Activated B cell treated with CpG ODN at 0.5 μM for 24 hours (primary cell): ENCODE measurements around the gene DISP1. TPM values are rescaled to one million over a fixed set of nuclear protein-coding genes. Genes with fewer than 3 reads are reported as not detected.

ENCODE experiments used
- ATAC-seq: fragments of 200-7000 bp; cut with Tn5 transposase; one replicate; pipeline ENCODE4 v1.10.0; 2021; ENCODE audit warnings: low read depth, mild to moderate bottlenecking, moderate library complexity
- CTCF ChIA-PET: fragments of 350-600 bp; sonication (Branson Sonifier 250); formaldehyde crosslinking; loops from one replicate; lab custom pipeline; 2021; ENCODE audit warnings: antibody characterized with exemption; lab: Charles Lee
- POLR2A ChIA-PET: fragments of 350-600 bp; sonication (Branson Sonifier 250); formaldehyde crosslinking; loops from one replicate; lab custom pipeline; 2021; ENCODE audit warnings: antibody characterized with exemption; lab: Charles Lee
- DNase-seq: peaks from one replicate; pipeline ENCODE4 v3.0.0; 2022
- H3K27ac Mint-ChIP-seq: one replicate; pipeline ENCODE4 v1.8.0; 2020; ENCODE audit warnings: mixed read lengths
- H3K27me3 Mint-ChIP-seq: one replicate; pipeline ENCODE4 v1.8.0; 2021; ENCODE audit warnings: mixed read lengths
- H3K36me3 Mint-ChIP-seq: one replicate; pipeline ENCODE4 v1.8.0; 2021; ENCODE audit warnings: low read depth, mixed read lengths
- H3K4me1 Mint-ChIP-seq: one replicate; pipeline ENCODE4 v1.8.0; 2021; ENCODE audit warnings: mixed read lengths
- H3K4me3 Mint-ChIP-seq: one replicate; pipeline ENCODE4 v1.8.0; 2020; ENCODE audit warnings: mild to moderate bottlenecking, mixed read lengths
- H3K9me3 Mint-ChIP-seq: one replicate; pipeline ENCODE4 v1.8.0; 2020; ENCODE audit warnings: mixed read lengths
- intact Hi-C: fragments of 100-400 bp; cut with micrococcal nuclease; formaldehyde crosslinking; loops from one replicate; pipeline ENCODE4 v1.15.1; 2024
- total RNA-seq: library from RNA; stranded (reverse); gene quantifications from 2 replicates; pipeline ENCODE4 v1.2.3, GENCODE V29; 2022
- TF ChIP-seq, protein P1 (sequence below): fragments of 200-600 bp; IDR thresholded peaks from one replicate; pipeline ENCODE4 v1.8.0; 2022; ENCODE audit warnings: antibody characterized with exemption, mild to moderate bottlenecking

DISP1 gene
- total RNA-seq, 1 donor from 2014 or later = 5.1 TPM

DNA sequence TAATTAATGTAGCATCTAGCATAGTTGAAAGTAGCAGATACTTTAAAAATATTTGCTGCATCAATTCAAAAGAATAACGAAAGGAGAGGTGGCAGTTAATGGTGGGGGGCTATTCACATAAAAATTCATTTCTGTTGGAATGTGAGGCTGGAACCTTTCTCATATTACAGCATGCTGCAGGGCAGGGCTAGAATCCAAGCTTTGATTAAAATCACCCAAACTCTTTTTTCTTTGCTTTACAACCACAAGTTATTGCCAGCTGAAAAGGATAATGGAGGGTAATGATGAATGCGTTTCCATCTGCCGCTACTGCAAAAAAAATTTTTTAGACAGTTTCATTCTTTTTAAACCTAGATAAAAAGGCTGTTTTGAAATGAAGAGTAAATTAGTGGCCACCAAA lies 9.8 kb downstream of the DISP1 start:
- ChIA-PET POLR2A (interaction anchor here (0.7 kb wide), 1 partner anchor 12 kb away, joined by 3 read pairs; no protein-coding TSS in a partner anchor), CTCF (interaction anchor here (0.9 kb wide), 1 partner anchor 14 kb away, joined by 3 read pairs; no protein-coding TSS in a partner anchor)
- ATAC-seq (no peak), DNase-seq (no peak)
- intact Hi-C loops = no loop called here
- Mint-ChIP-seq H3K9me3 (no peaks in the 10 kb centered on the region), H3K27me3 (no peaks in the 10 kb centered on the region), H3K27ac (no peak overlapping the region), H3K36me3 (no peaks in the 10 kb centered on the region), H3K4me1 (peaks cover 34% of the 10 kb centered on the region), H3K4me3 (no peak overlapping the region)
- TF ChIP-seq, protein P1, sequence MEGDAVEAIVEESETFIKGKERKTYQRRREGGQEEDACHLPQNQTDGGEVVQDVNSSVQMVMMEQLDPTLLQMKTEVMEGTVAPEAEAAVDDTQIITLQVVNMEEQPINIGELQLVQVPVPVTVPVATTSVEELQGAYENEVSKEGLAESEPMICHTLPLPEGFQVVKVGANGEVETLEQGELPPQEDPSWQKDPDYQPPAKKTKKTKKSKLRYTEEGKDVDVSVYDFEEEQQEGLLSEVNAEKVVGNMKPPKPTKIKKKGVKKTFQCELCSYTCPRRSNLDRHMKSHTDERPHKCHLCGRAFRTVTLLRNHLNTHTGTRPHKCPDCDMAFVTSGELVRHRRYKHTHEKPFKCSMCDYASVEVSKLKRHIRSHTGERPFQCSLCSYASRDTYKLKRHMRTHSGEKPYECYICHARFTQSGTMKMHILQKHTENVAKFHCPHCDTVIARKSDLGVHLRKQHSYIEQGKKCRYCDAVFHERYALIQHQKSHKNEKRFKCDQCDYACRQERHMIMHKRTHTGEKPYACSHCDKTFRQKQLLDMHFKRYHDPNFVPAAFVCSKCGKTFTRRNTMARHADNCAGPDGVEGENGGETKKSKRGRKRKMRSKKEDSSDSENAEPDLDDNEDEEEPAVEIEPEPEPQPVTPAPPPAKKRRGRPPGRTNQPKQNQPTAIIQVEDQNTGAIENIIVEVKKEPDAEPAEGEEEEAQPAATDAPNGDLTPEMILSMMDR = no peak

DNA sequence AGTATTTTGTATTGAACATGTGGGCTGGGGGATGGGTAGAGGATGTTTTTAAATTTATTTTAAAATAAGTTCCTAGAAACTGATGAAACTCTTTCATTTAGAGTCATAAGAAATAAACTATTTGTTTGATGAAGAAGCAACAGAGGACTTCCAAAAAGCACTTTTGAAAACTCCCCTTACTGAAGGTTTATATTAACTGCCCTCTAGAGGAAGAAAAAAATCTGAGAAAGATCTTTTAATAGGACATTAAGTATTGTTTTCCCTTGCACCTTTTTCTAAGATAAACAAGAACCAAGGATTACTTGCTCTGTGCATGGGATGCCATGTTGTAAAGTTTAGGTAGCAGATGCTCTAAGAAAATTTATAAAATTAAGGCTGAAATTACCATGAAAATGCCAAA lies 14.1 kb downstream of the DISP1 start:
- Mint-ChIP-seq H3K27ac (no peak overlapping the region), H3K4me3 (no peak overlapping the region), H3K4me1 (peaks cover 13% of the 10 kb centered on the region), H3K9me3 (no peaks in the 10 kb centered on the region), H3K27me3 (no peaks in the 10 kb centered on the region), H3K36me3 (no peaks in the 10 kb centered on the region)
- DNase-seq = no peak
- CTCF ChIA-PET = interaction anchor here (0.9 to 1.1 kb wide), 2 partner anchors 89 to 261 kb away, joined by 3 to 4 read pairs; no protein-coding TSS in a partner anchor
- intact Hi-C loops = loop anchor here (1.0 kb wide), 1 partner anchor 91 kb away; no protein-coding TSS in a partner anchor
- ATAC-seq = no peak
- TF ChIP-seq, protein P1 = no peak
- POLR2A ChIA-PET = no interaction called here

DNA sequence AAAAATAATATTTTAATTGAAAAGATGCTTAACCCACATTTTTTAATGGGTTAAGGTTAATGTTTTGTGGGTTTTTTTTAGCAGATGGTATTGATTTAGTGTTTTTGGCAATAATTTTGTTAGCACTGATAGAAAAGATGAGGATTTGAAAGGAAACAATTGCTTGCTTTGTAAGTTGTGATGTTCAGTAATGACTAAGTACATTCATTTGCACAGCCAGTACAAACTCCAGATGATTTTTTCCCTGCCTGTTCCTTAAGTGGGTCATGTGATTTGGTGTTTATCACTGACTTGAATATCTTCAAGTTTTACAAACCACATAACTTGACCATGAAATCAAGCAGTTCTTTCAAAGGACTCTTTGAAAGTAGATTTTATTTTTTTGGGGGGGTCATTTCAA lies 15.0 kb downstream of the DISP1 start:
- no peak for ATAC-seq
- Mint-ChIP-seq H3K4me3 (no peak overlapping the region), H3K36me3 (no peaks in the 10 kb centered on the region), H3K27ac (no peak overlapping the region), H3K27me3 (no peaks in the 10 kb centered on the region), H3K4me1 (peaks cover 15% of the 10 kb centered on the region), H3K9me3 (no peaks in the 10 kb centered on the region)
- intact Hi-C loops = loop anchor here (1.0 kb wide), 1 partner anchor 92 kb away; no protein-coding TSS in a partner anchor
- no peak for DNase-seq
- TF ChIP-seq, protein P1 = no peak
- ChIA-PET POLR2A (no interaction called here), CTCF (interaction anchor here (0.8 to 0.9 kb wide), 3 partner anchors 42 to 98 kb away, joined by 3 to 4 read pairs (median 3); no protein-coding TSS in a partner anchor)

DNA sequence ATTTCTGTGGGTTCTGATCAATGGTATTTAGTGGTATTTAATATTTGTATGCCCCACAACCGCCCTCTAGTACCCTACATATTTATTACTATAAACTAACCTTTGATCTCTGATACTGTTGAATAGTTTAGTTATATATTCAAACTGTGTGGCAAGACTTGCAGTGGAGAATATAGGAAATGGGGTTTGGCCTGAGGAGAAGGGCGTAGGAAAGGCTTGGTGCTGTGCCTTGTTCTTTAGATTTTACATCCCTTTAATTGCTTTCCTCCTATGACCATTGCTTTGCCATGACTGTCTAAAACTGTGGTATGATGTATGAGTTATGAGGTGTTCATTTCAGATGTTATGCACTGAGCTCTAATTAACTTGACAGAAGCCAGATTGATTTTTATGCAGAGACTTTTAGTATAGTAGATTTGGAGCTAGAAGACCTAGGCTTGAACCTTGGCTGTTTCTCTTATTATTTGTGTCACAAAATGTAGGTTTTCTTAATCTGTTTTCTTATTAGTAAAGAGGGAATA lies 18.6 kb downstream of the DISP1 start:
- Mint-ChIP-seq H3K27ac (no peak overlapping the region), H3K4me1 (peaks cover 7% of the 10 kb centered on the region), H3K4me3 (no peak overlapping the region), H3K9me3 (no peaks in the 10 kb centered on the region), H3K27me3 (no peaks in the 10 kb centered on the region), H3K36me3 (peaks cover 8% of the 10 kb centered on the region)
- no peak for ATAC-seq
- no peak for DNase-seq
- ChIA-PET POLR2A (no interaction called here), CTCF (no interaction called here)
- TF ChIP-seq, protein P1 = no peak
- intact Hi-C loops = no loop called here

DNA sequence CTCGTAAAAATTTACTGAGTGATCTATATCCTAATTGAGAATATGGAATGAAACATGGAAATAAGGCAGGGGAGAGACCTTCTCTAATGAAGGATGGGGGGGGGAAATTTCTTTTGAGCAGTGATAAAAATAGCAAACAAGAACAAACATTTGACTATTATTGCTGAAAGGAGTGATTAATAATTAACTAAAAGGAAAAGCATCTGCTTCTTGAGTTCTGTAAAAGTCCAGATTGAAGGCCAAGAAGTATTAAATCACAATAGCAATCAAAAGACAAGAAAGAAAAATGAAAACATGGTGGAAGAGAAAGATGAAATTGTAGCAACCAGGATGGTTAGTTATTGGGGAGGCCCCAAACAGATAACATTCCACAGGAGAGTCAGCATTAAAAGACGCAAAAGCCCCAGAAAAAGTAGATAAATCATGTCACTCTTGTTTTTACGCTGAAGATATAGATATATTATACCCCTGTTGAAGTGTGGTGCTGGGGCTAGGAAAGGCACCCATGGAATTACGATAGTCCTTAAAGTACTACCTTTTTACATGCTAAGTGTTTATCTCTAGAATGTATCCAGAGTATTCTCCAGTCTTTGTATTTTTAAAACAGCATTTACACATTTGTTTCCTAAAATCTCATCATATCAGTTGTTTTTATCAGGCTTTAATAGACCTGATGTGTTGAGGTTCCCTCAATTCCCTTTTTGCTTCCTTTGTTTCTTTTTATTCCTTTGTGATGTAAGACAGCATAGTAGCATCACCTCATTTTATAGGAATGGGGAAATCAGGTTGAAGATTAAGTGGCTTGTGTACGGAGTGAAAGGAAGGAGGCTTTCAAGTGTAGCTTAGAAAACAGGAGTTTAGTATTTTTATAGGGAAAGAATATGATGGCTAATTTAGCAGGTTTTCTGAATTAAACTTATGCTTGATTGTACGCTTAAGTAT lies 28.9 kb downstream of the DISP1 start:
- ChIA-PET POLR2A (no interaction called here), CTCF (no interaction called here)
- H3K4me3 Mint-ChIP-seq = no peak overlapping the region
- no peaks in the 10 kb centered on the region for H3K27me3 Mint-ChIP-seq
- TF ChIP-seq, protein P1 = no peak
- H3K4me1 Mint-ChIP-seq = no peaks in the 10 kb centered on the region
- intact Hi-C loops = no loop called here
- peaks cover 3% of the 10 kb centered on the region for H3K36me3 Mint-ChIP-seq
- ATAC-seq = no peak
- DNase-seq = no peak
- no peaks in the 10 kb centered on the region for H3K9me3 Mint-ChIP-seq
- no peak overlapping the region for H3K27ac Mint-ChIP-seq
